Eye (tissue), 1 donor: ENCODE results near the gene COMMD9.

Experiments used
- DNase-seq: peaks from one replicate; pipeline ENCODE4 v3.0.0-alpha.2; 2015

COMMD9 gene

DNA sequence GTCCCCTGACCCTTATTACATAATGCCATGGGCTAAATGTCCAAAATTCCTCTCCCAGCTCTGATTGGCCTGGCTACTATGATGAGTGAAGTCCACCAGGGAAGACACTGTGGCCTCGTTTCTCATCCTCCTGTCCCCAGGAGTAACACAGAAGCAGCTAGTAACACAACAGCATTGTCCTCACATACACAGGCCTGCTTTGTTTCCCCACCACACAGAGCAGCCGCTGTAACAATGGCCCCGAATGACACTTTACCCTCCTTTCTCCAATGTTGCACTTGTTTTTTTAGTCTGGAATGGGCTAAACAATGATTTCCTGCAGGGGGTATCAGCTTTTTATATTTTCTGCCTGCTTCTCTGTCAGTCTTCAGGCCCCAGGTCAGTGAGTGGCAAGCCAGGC, 6.7 kb upstream of the COMMD9 start, which contains the start of gene PRR5L:
Gene PRR5L, plus strand, starts transcription at position 363 of the 400 bp plus-strand sequence. CDS start 104,834 bp downstream, outside the sequence.
- DNase-seq = peak; percentile 24

DNA sequence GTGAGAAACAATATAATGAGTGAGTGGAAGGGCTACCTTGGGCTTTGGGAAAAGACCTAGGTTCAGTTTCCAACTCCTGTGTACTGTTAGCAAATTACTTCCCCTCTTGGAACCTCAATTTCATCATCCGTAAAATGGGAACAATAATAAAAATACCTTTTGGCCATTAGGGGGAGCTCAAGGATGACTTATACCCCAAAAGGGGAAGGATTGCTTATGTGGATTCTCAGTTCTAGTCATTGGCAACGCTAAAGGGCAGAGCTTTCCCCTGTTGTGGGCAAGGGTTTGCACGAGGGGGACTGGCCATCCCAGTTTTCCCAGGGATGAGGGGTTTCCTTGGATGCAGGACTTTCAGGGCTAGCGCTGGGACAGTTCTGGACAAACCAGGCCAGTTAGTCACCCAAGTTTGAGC, 3.1 kb upstream of the COMMD9 start:
- DNase-seq = peak; percentile 61

DNA sequence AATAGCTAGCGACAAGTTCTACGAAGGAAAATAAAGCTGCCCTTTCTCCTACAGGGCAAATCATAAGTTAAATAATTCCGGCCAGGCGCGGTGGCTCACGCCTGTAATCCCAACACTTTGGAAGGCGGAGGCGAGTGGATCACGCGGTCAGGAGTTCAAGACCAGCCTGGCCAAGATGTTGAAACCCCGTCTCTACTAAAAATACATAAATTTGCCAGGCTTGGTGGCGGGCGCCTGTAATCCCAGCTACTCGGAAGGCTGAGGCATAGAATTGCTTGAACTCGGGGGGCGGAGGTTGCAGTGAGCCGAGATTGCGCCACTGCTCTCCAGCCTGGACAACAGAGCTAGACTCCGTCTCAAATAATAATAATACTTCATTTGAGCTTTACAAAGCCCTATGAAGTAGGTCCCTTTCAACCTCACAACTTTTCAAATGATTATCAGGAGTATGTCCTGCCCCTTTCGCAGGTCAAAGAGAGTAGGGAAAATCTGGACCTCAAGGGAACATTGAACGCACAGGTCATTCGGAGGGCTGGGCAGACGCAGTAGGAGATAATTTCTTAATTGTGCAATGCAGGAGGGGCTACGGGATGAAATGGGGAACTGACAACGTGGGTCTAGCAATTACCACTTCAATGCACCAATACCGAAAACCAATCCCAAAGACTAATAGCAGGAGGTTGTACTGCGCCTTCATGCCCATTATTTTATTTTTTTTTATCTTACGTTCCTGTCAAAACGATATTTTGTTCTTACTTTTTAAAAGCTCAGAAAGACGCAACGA, 590 bp downstream of the COMMD9 start:
- no peak for DNase-seq

DNA sequence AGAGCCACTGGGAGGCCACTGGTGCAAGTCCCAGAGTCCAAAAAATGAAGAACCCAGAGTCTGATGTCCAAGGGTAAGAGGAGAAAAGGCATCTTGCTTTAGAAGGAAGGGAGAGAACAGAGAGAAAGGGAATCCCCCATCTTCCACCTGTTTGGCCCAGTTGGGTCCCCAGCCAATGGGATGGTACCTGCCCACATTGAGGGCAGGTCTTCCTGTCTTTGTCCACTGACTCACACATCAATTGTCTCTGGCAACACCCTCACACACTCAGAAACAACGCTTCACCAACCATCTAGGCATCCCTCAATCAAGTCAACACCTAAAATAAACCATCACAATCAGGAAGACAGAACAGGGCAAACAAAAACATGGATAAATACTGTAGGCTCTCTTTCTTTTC, 6.3 kb downstream of the COMMD9 start:
- no peak for DNase-seq

DNA sequence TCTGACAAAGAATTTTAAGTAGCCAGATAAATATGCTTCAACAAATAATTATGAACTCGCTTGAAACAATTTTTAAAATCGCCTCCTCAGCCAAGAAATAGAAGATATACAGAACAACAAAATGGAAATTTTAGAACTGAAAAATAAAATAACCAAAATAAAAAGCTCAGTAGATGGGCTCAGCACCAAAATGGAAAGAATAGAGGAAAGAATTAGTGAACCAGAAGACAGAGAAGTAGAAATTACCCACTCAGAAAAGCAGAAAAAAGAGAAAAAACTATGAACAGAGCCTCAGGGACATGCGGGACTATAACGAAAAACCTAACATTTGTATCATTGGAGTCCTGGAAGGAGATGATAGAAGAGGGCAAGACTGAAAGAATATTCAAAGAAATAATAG, 7.4 kb downstream of the COMMD9 start:
- DNase-seq = no peak

- no peak for DNase-seq
Measured at GRCh38 chr11:36280531-36280930, 8.7 kb downstream of the COMMD9 start.

- peak; percentile 48 for DNase-seq
Measured at GRCh38 chr11:36278531-36279282, 10.5 kb downstream of the COMMD9 start.

DNA sequence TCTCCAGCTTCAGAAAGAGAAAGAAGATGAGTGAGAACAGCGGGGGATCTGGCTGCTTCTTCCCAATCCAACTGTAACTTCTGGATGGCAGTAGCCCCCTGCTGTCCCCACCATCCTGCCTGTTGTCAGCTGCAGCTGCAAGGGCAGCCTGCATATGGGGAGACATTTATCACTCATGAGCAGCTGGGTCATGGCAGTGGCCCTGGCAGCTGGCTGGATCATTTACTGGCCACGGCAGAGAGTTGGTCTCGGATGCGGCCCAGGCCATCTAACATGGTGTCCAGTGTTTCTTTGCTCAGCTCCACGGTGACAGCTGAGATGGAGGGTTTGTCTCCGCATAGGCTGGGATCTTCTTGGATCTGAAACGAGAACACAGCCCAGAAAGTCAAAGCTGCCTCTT, 14.8 kb downstream of the COMMD9 start:
- no peak for DNase-seq

DNA sequence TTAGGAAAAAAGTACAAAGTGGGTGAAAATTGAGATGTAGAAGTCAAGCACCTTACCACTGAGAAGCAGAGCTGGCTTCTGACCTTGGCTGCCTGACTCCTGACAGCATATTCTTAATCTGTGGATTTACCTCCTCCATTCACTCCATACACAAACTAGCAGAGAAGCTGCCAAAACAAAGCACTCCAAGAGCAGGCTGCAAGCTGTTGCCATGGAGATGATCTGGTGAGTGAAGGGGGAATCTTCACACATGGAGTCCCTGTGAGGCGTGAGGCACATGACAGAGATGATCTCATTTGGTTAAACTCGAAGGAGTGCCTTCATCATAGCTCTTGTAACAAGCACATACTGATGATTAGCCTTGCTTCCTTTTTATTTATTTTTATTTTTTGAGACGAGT, 16.1 kb downstream of the COMMD9 start:
- peak; percentile 49 for DNase-seq

DNA sequence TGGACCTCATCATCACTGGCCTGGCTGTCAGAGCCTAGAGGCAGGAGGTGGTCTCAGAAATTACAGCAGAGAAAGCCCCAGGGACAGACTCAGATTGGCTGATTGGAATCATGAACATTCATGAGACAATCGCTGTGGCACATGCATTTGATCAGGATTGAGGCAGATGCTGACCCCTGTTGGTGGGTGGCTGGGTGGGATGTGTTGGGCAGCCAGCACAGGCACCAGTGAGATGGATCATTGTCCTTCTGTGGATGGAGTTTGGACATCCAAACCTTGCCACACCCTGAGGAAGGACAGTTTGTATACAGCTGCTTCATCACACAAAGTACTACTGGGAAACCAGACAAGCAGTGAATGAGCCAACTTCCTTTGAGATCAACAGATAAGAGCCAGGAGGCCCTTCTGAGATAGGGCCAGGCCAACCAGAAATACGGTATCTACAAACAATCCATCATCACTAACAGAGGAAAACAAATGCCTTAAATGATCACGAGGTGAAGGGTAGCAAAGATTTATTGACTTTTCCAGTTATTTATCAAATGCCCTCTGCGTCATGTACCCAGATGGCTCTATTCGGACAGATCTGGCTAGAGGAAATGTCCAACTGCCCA, 17.3 kb downstream of the COMMD9 start:
- peak; percentile 24 for DNase-seq

DNA sequence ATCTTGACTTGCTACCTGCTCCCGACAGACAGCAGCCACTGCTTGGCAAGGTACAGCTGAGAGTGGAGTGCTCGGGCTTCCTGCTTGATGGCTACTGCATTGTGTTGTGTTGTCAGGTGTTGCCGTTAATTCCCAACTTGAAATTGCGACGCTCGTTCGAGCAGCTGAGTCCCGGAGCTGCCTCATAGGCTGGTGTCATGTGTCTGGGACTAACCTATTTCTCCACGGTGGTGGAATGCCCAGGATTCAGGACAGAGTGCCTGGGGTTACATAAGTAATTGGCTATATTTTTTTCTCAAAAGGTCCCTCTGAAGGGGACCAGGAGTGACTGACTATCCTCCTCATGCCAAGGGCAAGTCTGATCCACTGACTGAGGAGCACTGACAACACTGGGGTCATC, 18.5 kb downstream of the COMMD9 start:
- no peak for DNase-seq

- no peak for DNase-seq
Measured at GRCh38 chr11:36268337-36268985, 20.8 kb downstream of the COMMD9 start.

DNA sequence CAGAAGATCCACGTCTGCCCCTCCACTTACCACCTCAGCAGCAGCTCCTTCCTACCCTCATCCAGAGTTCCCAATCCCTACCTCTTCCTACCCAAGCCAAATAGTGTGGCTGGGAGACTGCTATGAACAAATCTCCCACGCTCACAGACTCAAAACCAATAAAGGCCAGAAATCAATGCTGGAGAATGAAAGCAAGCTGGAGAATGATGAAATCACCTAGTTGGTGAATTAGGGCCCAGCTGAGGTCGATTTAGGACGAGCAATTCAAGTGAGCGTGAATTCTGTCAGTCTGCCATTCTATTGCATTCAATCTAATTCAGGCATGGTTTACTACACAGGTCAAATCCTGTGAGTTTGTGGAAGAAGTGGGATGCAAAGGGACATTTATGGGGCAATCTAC, 22.5 kb downstream of the COMMD9 start:
- peak; percentile 20 for DNase-seq

DNA sequence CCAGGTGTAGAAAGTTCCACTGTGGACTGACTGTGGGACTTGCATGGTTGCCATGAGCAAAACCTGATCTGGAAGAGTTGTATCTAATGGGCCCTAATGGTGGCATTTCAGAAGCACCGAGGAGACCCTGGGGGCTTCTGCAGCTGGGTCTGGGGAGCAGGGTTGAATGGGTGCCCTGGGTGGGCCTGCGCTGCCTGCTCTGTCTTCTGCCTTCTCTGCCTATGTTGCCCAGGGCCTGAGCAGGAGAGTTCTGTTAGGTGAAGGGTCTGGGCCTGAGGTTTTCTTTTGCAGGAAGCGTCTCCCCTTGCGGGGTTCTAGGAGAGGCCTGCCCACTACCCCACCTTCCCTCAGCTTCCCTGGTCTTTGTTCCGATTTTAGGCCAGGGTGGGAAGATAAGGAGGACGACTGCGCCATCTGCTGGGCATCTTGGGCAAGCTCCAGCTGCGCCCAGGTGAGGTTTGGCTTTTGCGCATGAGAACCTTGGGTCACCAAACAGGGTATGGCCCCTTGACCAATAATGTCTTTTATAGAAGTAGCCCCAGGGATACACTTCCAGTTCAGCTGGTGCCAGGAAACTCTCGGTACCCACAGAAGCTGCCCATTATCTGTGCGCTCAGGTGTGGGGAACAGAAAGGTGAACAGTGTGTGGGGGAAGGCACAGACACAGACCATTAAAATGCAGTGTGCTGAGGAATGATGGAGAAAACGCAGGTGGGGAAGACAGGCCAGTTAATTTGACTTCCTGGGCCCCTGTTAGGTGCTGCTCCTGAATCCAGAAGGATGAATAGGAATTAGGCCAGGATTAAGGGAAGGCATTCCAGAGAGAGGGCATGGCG, 23.2 kb downstream of the COMMD9 start:
- peak; percentile 91 for DNase-seq

- no peak for DNase-seq
Measured at GRCh38 chr11:36264973-36265344, 24.3 kb downstream of the COMMD9 start.

GRCh38 chr11:36264011-36264972, 24.9 kb downstream of the COMMD9 start:
- DNase-seq = no peak

- DNase-seq = no peak
Measured at GRCh38 chr11:36261094-36261493, 28.1 kb downstream of the COMMD9 start.

DNA sequence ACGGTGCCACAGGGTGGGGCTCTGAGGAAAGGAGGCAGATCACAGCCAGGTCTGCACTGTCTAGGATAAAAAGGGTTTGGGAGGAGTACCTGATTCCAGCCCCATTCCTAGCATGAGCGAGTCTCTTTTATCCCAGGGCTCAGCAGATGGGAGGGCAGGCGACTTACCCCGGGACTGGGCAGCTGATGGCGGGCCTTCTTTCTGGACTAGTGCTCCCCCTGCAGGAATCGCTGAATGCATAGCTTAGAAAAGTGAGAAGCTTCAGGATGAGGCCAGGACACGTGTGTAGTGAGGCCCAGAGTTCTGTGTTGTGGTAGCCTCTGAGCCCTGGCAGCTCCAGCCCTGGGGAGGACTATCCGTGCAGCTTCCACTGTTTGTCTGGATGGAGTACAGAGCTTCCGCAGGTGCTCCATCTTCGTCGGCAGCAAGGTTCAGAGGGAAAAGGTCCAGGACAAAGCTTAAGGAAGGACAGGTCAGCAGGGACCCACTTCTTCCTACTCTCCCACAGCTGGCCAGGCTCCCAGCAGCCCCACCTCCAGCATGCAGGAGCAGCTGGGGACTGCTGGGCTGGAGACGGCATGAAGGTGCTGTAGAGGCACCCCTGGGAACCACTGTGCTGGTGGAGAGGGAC, 30.4 kb downstream of the COMMD9 start:
- peak; percentile 81 for DNase-seq

GRCh38 chr11:36257351-36257750, 31.9 kb downstream of the COMMD9 start:
- no peak for DNase-seq

GRCh38 chr11:36254713-36255112, 34.5 kb downstream of the COMMD9 start:
- DNase-seq = no peak

DNA sequence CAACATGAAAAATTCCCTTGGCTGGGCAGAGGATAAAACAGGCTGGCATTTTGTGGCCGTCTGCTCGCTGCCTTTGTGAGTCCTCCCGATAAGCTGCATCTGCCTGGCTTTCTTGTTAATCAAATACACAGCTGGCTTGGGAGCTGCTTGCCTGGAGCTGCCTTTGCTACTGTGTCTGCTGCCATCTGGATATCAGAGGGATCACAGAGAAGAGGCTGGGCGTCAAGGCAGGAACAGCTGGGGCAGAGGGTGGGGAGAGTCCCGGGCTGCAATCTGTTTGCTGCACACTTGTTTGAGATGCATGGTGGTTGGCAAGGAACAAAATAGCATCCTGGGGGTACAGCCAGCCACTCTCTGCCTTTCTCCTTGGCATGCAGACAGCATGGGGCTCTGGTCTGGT, 36.0 kb downstream of the COMMD9 start:
- DNase-seq = peak; percentile 82
